Activated T-cell treated with anti-CD3 and anti-CD28 coated beads for 1 hour (primary cell): Measurements from ENCODE around the gene CCDC74B.
"Not testable (repeated sequence)": the region's sequence is repeated elsewhere in the genome, so short reads cannot be mapped to it uniquely, and the experiment has no call there.

Source experiments
- DNase-seq: peaks from one replicate; pipeline ENCODE4 v3.0.0-alpha.2; 2020; ENCODE audit warnings: low read depth

The CCDC74B gene

DNA sequence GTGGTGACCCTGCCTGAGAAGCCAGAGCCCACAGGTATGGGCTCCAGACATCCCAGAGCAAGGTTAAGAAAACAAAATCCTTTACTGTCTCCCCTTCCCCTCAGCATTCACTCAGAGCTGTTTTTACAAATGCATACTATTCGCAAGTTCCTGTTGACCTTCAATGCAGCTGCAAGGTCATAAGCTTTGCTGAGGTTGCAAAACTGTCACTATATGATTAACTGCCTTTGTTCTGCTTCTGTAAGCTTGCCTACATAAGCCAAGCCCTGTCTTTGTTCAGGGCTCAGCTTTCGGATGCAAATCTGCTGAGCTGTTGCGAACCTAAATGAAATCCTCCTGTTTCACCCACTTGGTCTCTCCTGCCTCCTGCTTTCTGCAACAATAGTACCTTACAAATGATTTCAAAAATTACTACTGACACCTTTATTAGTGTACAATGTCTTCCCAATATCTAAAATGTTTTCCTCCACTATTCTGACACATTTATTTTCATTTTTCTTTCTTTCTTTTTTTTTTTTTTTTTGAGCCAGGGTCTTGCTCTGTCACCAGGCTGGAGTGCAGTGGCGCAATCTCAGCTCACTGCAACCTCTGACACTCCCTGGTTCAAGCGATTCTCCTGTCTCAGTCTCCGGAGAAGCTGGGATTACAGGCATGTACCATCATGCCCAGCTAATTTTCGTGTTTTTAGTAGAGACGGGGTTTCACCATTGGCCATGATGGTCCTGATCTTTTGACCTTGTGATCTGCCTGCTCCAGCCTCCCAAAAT is 42.1 kb downstream of the CCDC74B start:
- DNase-seq = not testable (repeated sequence)
